Endothelial cell of umbilical vein (primary cell): ENCODE results near the gene GNAZ. TPM values are rescaled to one million over a fixed set of nuclear protein-coding genes. Genes with fewer than 3 reads are reported as not detected.

Source experiments
- BruUV-seq: library from RNA; stranded (reverse); fragments of 400-500 nt; replicated peaks from 2 replicates; lab custom pipeline; 2021; lab: Mats Ljungman, UMichigan
- CTCF ChIA-PET: fragments of 300-600, 350-600 bp; sonication (Branson Sonifier 250); formaldehyde crosslinking; loops from one replicate; lab custom pipeline; 2021; ENCODE audit warnings: antibody characterized with exemption, inconsistent platforms; lab: Charles Lee
- POLR2A ChIA-PET: fragments of 300-600, 350-600 bp; sonication (Branson Sonifier 250); formaldehyde crosslinking; loops from one replicate; lab custom pipeline; 2021; ENCODE audit warnings: antibody characterized with exemption, inconsistent platforms; lab: Charles Lee
- DNase-seq: peaks from one replicate; pipeline ENCODE4 v3.0.0-alpha.2; 2011; ENCODE audit warnings: low read depth, low spot score
- FAIRE-seq: peaks from 2 replicates; lab custom pipeline; 2011; peaks lifted over from hg19 to GRCh38; lab: Jason Lieb, UNC
- H2AFZ ChIP-seq: 2 replicates; pipeline ENCODE4 v1.6.0; 2012; ENCODE audit warnings: low read depth, low read length, control low read depth, inconsistent platforms
- H3K27ac ChIP-seq: 2 replicates; pipeline ENCODE4 v1.5.1; 2011; ENCODE audit warnings: low read depth, mild to moderate bottlenecking, control low read depth, low read length, moderate library complexity; ENCODE audit not compliant: insufficient read depth
- H3K27me3 ChIP-seq, 2 experiments: 2 replicates each; pipeline versions ENCODE4 v1.6.0 to v1.6.1; 2011; ENCODE audit warnings: low read length in 2 of 2, mixed read lengths in 1 of 2; ENCODE audit not compliant: control insufficient read depth in 2 of 2, insufficient read depth in 2 of 2
- H3K36me3 ChIP-seq, 2 experiments: 2 replicates in 1 of 2; 3 replicates in 1 of 2; pipeline ENCODE4 v1.5.1; 2011; ENCODE audit warnings: low read length in 2 of 2, mild to moderate bottlenecking in 1 of 2, moderate library complexity in 1 of 2; ENCODE audit not compliant: control insufficient read depth in 2 of 2, insufficient read depth in 2 of 2; ENCODE audit errors: extremely low read depth in 1 of 2
- H3K4me1 ChIP-seq: 3 replicates; pipeline ENCODE4 v1.5.1; 2011; ENCODE audit warnings: mild to moderate bottlenecking, low read length; ENCODE audit not compliant: control insufficient read depth, insufficient read depth; ENCODE audit errors: extremely low read depth
- H3K4me2 ChIP-seq: 2 replicates; pipeline ENCODE4 v1.6.1; 2011; ENCODE audit warnings: low read length, control low read depth, mixed read lengths; ENCODE audit not compliant: insufficient read depth
- H3K4me3 ChIP-seq, 3 experiments: fragments of 200-600 bp in 1 of 3; sonication (generic), shearing (Covaris generic) in 1 of 3; replicated peaks in 1 of 3; 2 replicates each; pipeline ENCODE4 v1.5.1; 2011 to 2016; ENCODE audit warnings: control low read depth in 3 of 3, low read length in 3 of 3, mild to moderate bottlenecking in 2 of 3, inconsistent platforms in 1 of 3, low read depth in 1 of 3, moderate library complexity in 1 of 3; ENCODE audit not compliant: insufficient read depth in 1 of 3
- H3K79me2 ChIP-seq: 2 replicates; pipeline ENCODE4 v1.6.0; 2012; ENCODE audit warnings: low read length, inconsistent platforms; ENCODE audit not compliant: control insufficient read depth, insufficient read depth
- H3K9ac ChIP-seq: replicated peaks from 2 replicates; pipeline ENCODE3; 2011; ENCODE audit warnings: low read length, control low read depth; ENCODE audit not compliant: insufficient read depth; ENCODE audit errors: extremely low read depth
- H3K9me1 ChIP-seq: replicated peaks from 3 replicates; pipeline ENCODE4 v1.6.0; 2011; ENCODE audit warnings: mild to moderate bottlenecking, low read length; ENCODE audit not compliant: control insufficient read depth, insufficient read depth; ENCODE audit errors: extremely low read depth
- H3K9me3 ChIP-seq: replicated peaks from 2 replicates; pipeline ENCODE4 v1.5.1; 2012; ENCODE audit warnings: low read length, inconsistent platforms; ENCODE audit not compliant: control insufficient read depth, insufficient read depth
- H4K20me1 ChIP-seq: replicated peaks from 2 replicates; pipeline ENCODE3; 2011; ENCODE audit warnings: mild to moderate bottlenecking, low read length; ENCODE audit not compliant: control insufficient read depth, insufficient read depth; ENCODE audit errors: extremely low read depth
- CTCF ChIP-seq, 2 donors: IDR thresholded peaks; 1 replicate in 1 of 2; 2 replicates in 1 of 2; pipeline ENCODE4 v1.5.1; 2011; ENCODE audit warnings: low read length in 2 of 2, mild to moderate bottlenecking in 2 of 2, moderate library complexity in 2 of 2, control low read depth in 1 of 2, inconsistent platforms in 1 of 2, low read depth in 1 of 2; ENCODE audit not compliant: insufficient read depth in 1 of 2; ENCODE audit errors: extremely low read depth in 1 of 2
- EZH2 ChIP-seq: IDR thresholded peaks from 2 replicates; pipeline ENCODE4 v1.6.1; 2012; ENCODE audit warnings: borderline replicate concordance, low read depth, mild to moderate bottlenecking, moderate library complexity, low read length, inconsistent platforms; ENCODE audit not compliant: severe bottlenecking
- FOS ChIP-seq: IDR thresholded peaks from 2 replicates; pipeline ENCODE4 v1.6.1; 2011; ENCODE audit warnings: mild to moderate bottlenecking, low read length, moderate library complexity, borderline replicate concordance; ENCODE audit not compliant: insufficient read depth
- GATA2 ChIP-seq: IDR thresholded peaks from 2 replicates; pipeline ENCODE4 v1.7.0; 2011; ENCODE audit warnings: low read depth, mild to moderate bottlenecking, moderate library complexity, mixed read lengths, low read length; ENCODE audit not compliant: insufficient read length, insufficient read depth
- JUN ChIP-seq: IDR thresholded peaks from 2 replicates; pipeline ENCODE4 v1.6.1; 2011; ENCODE audit warnings: borderline replicate concordance, low read depth; ENCODE audit not compliant: insufficient read length, insufficient read depth
- MAX ChIP-seq: IDR thresholded peaks from 2 replicates; pipeline ENCODE4 v1.6.1; 2011; ENCODE audit not compliant: insufficient read depth, insufficient read length
- MYC ChIP-seq: IDR thresholded peaks from one replicate; pipeline ENCODE4 v1.6.1; 2011; ENCODE audit warnings: mild to moderate bottlenecking, low read depth, low read length
- POLR2A ChIP-seq: IDR thresholded peaks from 2 replicates; pipeline ENCODE4 v1.6.1; 2012; ENCODE audit warnings: low read depth, mild to moderate bottlenecking, control low read depth, low read length
- POLR2AphosphoS5 ChIP-seq: IDR thresholded peaks from 2 replicates; pipeline ENCODE4 v1.6.1; 2012; ENCODE audit warnings: low read depth, mild to moderate bottlenecking, control low read depth, low read length, moderate library complexity; ENCODE audit not compliant: insufficient read depth
- dilution Hi-C: fragments of 300-500 bp; cut with MboI; formaldehyde crosslinking; loops from one replicate; pipeline ENCODE4 v1.15.0; 2019; ENCODE audit warnings: low sequenced_read_pairs; ENCODE audit not compliant: extremely low pct_ligation_motif_present
- intact Hi-C: fragments of 100-400 bp; cut with micrococcal nuclease; formaldehyde crosslinking; loops from one replicate; pipeline ENCODE4 v1.10.0; 2022
- polyA plus RNA-seq, 4 experiments: library from polyadenylated mRNA; depleted of rRNA in 3 of 4; stranded (reverse) in 3 of 4; unstranded in 1 of 4; fragments of >200 nt; gene quantifications; 2 replicates each; pipeline versions ENCODE4 v1.2.1 to v1.2.3, GENCODE V29; 2011 to 2012; ENCODE audit warnings: missing spikeins in 1 of 4
- total RNA-seq: library from RNA; stranded (reverse); gene quantifications from 2 replicates; pipeline ENCODE4 v1.2.3, GENCODE V29; 2021

The GNAZ gene
- total and polyA plus RNA-seq, 2 donors (not counting 3 experiments of a cell fraction or from before 2014, with no cell fraction given) = 0.44 to 0.86 TPM

GRCh38 chr22:23085785-23086184, 15.5 kb downstream of the GNAZ start:
- no peaks in the 10 kb centered on the region for H3K9me1 ChIP-seq
- no peak for FAIRE-seq
- dilution Hi-C loops = no loop called here
- no peak overlapping the region for H3K4me3 ChIP-seq
- no peaks in the 10 kb centered on the region for H3K79me2 ChIP-seq
- no peak overlapping the region for H3K9ac ChIP-seq
- no peak overlapping the region for H2AFZ ChIP-seq
- DNase-seq = no peak
- no peak overlapping the region for H3K27ac ChIP-seq
- H3K36me3 ChIP-seq = no peaks in the 10 kb centered on the region
- ChIA-PET CTCF (interaction anchor here (1.2 kb wide), 1 partner anchor 16 kb away, joined by 7 read pairs; the partner anchor contains the start of gene GNAZ), POLR2A (no interaction called here)
- TF ChIP-seq POLR2AphosphoS5 = no peak
- TF ChIP-seq MYC = no peak
- no peak for TF ChIP-seq CTCF (IDR thresholded peaks at IDR 0.05; ENCODE audit: extremely low read depth in 1 of 2, insufficient read depth in 1 of 2, low read depth in 1 of 2, low read length in 2 of 2)
- no peak for TF ChIP-seq POLR2A
- TF ChIP-seq EZH2 = no peak
- TF ChIP-seq JUN = no peak
- no peak for TF ChIP-seq FOS
- no peak for TF ChIP-seq GATA2
- no peak for TF ChIP-seq MAX
- no peak overlapping the region for H3K4me2 ChIP-seq
- no peaks in the 10 kb centered on the region for H3K4me1 ChIP-seq
- H4K20me1 ChIP-seq = no peaks in the 10 kb centered on the region
- no peaks in the 10 kb centered on the region for H3K9me3 ChIP-seq
- no peaks in the 10 kb centered on the region for H3K27me3 ChIP-seq
- no TSS peak for BruUV-seq
- intact Hi-C loops = no loop called here
